Panc1 (cell line): Measurements from ENCODE around the gene PLN.

Experiments
- CTCF ChIP-seq: fragments of 450-650 bp; IDR thresholded peaks from 2 replicates; pipeline ENCODE4 v1.5.1; 2017; ENCODE audit warnings: mild to moderate bottlenecking
- REST ChIP-seq, 2 experiments: IDR thresholded peaks; 2 replicates each; pipeline ENCODE4 v1.6.1; 2011 to 2012; ENCODE audit warnings: low read depth in 2 of 2, control low read depth in 1 of 2, low read length in 1 of 2, mild to moderate bottlenecking in 1 of 2, moderate library complexity in 1 of 2; ENCODE audit not compliant: insufficient read depth in 1 of 2
- SIN3A ChIP-seq: IDR thresholded peaks from 2 replicates; pipeline ENCODE4 v1.6.1; 2012; ENCODE audit warnings: low read depth, mild to moderate bottlenecking, low read length, moderate library complexity, borderline replicate concordance; ENCODE audit not compliant: insufficient read depth

- TF ChIP-seq CTCF, result no peak
- no peak for TF ChIP-seq REST (IDR thresholded peaks at IDR 0.05; ENCODE audit: insufficient read depth in 1 of 2, low read depth in 2 of 2, low read length in 1 of 2)
- no peak for TF ChIP-seq SIN3A
These were observed 26.2 kb downstream of the PLN start for GRCh38 chr6:118574051-118574865.
